HL-60 (cell line): ENCODE results near the gene CREBBP.

ENCODE experiments used
- DNase-seq, 2 experiments: peaks; one replicate each; pipeline ENCODE4 v3.0.0-alpha.2; 2010 to 2020; ENCODE audit warnings: low read depth in 1 of 2, low spot score in 1 of 2
- H3K27ac ChIP-seq: fragments of 250-450 bp; sonication (Bioruptor Pico); replicated peaks from 2 replicates; pipeline ENCODE4 v1.5.1; 2020; ENCODE audit warnings: mild to moderate bottlenecking, moderate library complexity
- H3K27me3 ChIP-seq: fragments of 250-450 bp; sonication (Bioruptor Pico); 2 replicates; pipeline ENCODE4 v1.5.1; 2021; ENCODE audit warnings: mild to moderate bottlenecking, moderate library complexity; ENCODE audit not compliant: insufficient read depth, poor library complexity, severe bottlenecking
- H3K4me3 ChIP-seq: replicated peaks from 2 replicates; pipeline ENCODE4 v1.5.1; 2011; ENCODE audit warnings: mild to moderate bottlenecking, control low read depth, low read length; ENCODE audit not compliant: insufficient read depth
- CTCF ChIP-seq: IDR thresholded peaks from one replicate; pipeline ENCODE4 v1.5.1; 2011; ENCODE audit warnings: low read length, control low read depth, inconsistent platforms; ENCODE audit not compliant: insufficient read depth
- GABPA ChIP-seq: IDR thresholded peaks from 2 replicates; pipeline ENCODE4 v1.6.1; 2012; ENCODE audit warnings: low read depth
- POLR2AphosphoS5 ChIP-seq: IDR thresholded peaks from 2 replicates; pipeline ENCODE4 v1.6.1; 2012; ENCODE audit warnings: low read depth
- SPI1 ChIP-seq: IDR thresholded peaks from 2 replicates; pipeline ENCODE4 v1.6.1; 2012; ENCODE audit warnings: low read depth, mild to moderate bottlenecking, borderline replicate concordance
- TF ChIP-seq, protein P1 (sequence below): IDR thresholded peaks from 2 replicates; pipeline ENCODE4 v1.6.1; 2012; ENCODE audit warnings: low read depth; ENCODE audit not compliant: insufficient replicate concordance

Gene CREBBP

DNA sequence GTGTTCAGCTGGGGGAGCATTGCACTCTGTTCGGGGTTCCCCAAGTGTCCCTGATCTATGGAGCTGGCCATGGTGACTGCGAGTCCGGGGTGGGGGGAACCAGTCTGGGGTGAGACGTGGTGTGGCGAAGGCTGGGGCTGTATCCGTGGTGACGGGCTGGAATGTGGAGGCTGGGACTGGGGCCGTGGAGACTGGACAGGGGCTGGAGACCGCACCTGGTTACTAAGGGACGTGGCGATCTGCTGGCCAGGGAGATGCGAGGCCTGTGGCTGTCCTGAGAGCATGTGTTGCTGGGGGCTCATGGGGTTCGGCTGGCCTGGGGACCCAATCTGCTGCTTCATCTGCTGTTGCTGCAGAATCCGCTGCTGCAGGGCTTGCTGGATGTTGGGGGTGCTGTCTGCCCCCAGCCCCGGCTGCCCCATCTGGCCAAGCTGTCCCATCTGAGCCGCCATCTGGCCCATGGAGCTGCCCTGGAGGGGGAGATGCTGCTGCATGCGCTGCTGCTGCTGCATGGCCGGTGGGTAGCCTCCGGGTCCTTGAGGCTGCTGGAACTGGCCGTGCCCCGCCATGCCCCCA is 152.6 kb downstream of the CREBBP start:
- no peak for DNase-seq
- Histone ChIP-seq H3K27me3 (no peaks in the 10 kb centered on the region), H3K4me3 (no peak overlapping the region), H3K27ac (no peak overlapping the region)
- TF ChIP-seq POLR2AphosphoS5, result 0 out of 2 replicates have a peak, but pooled peaks have one; percentile 35
- TF ChIP-seq, protein P1, sequence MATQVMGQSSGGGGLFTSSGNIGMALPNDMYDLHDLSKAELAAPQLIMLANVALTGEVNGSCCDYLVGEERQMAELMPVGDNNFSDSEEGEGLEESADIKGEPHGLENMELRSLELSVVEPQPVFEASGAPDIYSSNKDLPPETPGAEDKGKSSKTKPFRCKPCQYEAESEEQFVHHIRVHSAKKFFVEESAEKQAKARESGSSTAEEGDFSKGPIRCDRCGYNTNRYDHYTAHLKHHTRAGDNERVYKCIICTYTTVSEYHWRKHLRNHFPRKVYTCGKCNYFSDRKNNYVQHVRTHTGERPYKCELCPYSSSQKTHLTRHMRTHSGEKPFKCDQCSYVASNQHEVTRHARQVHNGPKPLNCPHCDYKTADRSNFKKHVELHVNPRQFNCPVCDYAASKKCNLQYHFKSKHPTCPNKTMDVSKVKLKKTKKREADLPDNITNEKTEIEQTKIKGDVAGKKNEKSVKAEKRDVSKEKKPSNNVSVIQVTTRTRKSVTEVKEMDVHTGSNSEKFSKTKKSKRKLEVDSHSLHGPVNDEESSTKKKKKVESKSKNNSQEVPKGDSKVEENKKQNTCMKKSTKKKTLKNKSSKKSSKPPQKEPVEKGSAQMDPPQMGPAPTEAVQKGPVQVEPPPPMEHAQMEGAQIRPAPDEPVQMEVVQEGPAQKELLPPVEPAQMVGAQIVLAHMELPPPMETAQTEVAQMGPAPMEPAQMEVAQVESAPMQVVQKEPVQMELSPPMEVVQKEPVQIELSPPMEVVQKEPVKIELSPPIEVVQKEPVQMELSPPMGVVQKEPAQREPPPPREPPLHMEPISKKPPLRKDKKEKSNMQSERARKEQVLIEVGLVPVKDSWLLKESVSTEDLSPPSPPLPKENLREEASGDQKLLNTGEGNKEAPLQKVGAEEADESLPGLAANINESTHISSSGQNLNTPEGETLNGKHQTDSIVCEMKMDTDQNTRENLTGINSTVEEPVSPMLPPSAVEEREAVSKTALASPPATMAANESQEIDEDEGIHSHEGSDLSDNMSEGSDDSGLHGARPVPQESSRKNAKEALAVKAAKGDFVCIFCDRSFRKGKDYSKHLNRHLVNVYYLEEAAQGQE, result no peak

GRCh38 chr16:3726021-3726687 is 154.4 kb downstream of the CREBBP start:
- no peak overlapping the region for H3K27ac ChIP-seq
- TF ChIP-seq CTCF, result no peak
- TF ChIP-seq GABPA, result no peak
- TF ChIP-seq, protein P1, result no peak
- no peak for TF ChIP-seq SPI1
- TF ChIP-seq POLR2AphosphoS5, result no peak
- H3K4me3 ChIP-seq, result no peak overlapping the region
- DNase-seq, result no peak
- no peaks in the 10 kb centered on the region for H3K27me3 ChIP-seq

DNA sequence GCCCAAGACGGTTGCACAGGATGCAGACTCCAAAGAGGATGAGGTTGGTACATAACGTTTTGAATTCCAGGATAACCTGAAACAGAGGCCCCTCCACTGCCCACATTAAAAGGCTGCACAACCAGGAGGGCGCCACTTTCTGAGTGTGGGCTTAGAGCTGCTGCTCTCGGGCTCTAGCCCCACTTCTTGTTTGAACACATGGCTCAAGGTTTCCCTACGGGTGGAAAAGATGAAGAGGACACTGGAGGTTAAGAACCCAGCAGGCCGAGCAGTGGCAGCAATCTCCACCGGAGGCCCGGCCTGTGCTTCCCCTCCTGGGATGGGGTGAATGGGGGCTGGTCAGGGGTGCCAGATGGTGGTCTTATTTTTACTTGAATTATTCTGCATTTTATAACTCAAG is 155.2 kb downstream of the CREBBP start:
- TF ChIP-seq, protein P1, result no peak
- TF ChIP-seq CTCF, result no peak
- TF ChIP-seq GABPA, result no peak
- no peak for TF ChIP-seq SPI1
- no peak overlapping the region for H3K4me3 ChIP-seq
- no peak overlapping the region for H3K27ac ChIP-seq
- no peak for DNase-seq
- no peaks in the 10 kb centered on the region for H3K27me3 ChIP-seq
